Fibroblast of lung (primary cell): ENCODE data around the gene MCAT.
"Not testable (repeated sequence)": the region's sequence is repeated elsewhere in the genome, so short reads cannot be mapped to it uniquely, and the experiment has no call there.

Experiments used
- CTCF ChIP-seq, 2 donors: IDR thresholded peaks in 1 of 2; conservative IDR thresholded peaks in 1 of 2; 1 replicate in 1 of 2; 2 replicates in 1 of 2; pipeline ENCODE4 v1.5.1; 2011 to 2012; ENCODE audit warnings: low read length in 2 of 2, control low read depth in 1 of 2, inconsistent platforms in 1 of 2, low read depth in 1 of 2, mild to moderate bottlenecking in 1 of 2
- EZH2 ChIP-seq: IDR thresholded peaks from 2 replicates; pipeline ENCODE4 v1.5.1; 2012; ENCODE audit warnings: low read length, control low read depth, mild to moderate bottlenecking; ENCODE audit errors: missing control alignments

GRCh38 chr22:43104950-43105349, 38.2 kb downstream of the MCAT start:
- TF ChIP-seq EZH2; CTCF (conservative IDR thresholded peaks at IDR 0.05 in 1 of 2, IDR thresholded peaks at IDR 0.05 in 1 of 2; ENCODE audit: low read depth in 1 of 2, low read length in 2 of 2): not testable (repeated sequence)
